Panc1 (cell line): Measurements from ENCODE around the gene SMIM1.

Source experiments
- POLR2AphosphoS5 ChIP-seq: IDR thresholded peaks from 2 replicates; pipeline ENCODE4 v1.6.1; 2012; ENCODE audit warnings: mild to moderate bottlenecking, low read depth, low read length, moderate library complexity
- TF ChIP-seq, protein P1 (sequence below): fragments of 450-650 bp; IDR thresholded peaks from 2 replicates; pipeline ENCODE4 v1.5.1; 2017; ENCODE audit warnings: mild to moderate bottlenecking
- TF ChIP-seq, protein P2 (sequence below), 2 experiments: IDR thresholded peaks; 2 replicates each; pipeline ENCODE4 v1.6.1; 2011 to 2012; ENCODE audit warnings: low read depth in 2 of 2, control low read depth in 1 of 2, low read length in 1 of 2, mild to moderate bottlenecking in 1 of 2, moderate library complexity in 1 of 2; ENCODE audit not compliant: insufficient read depth in 1 of 2

DNA sequence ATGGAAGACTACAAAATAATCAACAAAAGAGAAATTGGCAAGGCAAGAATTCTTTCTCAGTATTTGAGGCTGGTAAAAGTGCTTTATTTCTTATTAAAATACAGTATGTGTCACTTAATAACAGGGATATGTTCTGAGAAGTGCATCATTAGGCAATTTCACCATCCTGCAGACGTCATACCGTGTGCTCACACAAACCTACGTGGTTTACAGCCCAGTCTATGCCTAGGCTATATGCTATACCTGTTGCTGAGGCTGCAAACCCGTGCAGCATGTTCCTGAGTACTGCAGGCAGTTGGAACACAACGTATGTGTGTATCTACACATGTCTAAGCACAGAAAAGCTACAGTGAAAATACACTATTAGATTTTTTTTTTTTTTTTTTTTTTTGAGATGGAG is 23.0 kb upstream of the SMIM1 start:
- TF ChIP-seq, protein P1, sequence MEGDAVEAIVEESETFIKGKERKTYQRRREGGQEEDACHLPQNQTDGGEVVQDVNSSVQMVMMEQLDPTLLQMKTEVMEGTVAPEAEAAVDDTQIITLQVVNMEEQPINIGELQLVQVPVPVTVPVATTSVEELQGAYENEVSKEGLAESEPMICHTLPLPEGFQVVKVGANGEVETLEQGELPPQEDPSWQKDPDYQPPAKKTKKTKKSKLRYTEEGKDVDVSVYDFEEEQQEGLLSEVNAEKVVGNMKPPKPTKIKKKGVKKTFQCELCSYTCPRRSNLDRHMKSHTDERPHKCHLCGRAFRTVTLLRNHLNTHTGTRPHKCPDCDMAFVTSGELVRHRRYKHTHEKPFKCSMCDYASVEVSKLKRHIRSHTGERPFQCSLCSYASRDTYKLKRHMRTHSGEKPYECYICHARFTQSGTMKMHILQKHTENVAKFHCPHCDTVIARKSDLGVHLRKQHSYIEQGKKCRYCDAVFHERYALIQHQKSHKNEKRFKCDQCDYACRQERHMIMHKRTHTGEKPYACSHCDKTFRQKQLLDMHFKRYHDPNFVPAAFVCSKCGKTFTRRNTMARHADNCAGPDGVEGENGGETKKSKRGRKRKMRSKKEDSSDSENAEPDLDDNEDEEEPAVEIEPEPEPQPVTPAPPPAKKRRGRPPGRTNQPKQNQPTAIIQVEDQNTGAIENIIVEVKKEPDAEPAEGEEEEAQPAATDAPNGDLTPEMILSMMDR, result no peak
- no peak for TF ChIP-seq POLR2AphosphoS5
- TF ChIP-seq, protein P2, sequence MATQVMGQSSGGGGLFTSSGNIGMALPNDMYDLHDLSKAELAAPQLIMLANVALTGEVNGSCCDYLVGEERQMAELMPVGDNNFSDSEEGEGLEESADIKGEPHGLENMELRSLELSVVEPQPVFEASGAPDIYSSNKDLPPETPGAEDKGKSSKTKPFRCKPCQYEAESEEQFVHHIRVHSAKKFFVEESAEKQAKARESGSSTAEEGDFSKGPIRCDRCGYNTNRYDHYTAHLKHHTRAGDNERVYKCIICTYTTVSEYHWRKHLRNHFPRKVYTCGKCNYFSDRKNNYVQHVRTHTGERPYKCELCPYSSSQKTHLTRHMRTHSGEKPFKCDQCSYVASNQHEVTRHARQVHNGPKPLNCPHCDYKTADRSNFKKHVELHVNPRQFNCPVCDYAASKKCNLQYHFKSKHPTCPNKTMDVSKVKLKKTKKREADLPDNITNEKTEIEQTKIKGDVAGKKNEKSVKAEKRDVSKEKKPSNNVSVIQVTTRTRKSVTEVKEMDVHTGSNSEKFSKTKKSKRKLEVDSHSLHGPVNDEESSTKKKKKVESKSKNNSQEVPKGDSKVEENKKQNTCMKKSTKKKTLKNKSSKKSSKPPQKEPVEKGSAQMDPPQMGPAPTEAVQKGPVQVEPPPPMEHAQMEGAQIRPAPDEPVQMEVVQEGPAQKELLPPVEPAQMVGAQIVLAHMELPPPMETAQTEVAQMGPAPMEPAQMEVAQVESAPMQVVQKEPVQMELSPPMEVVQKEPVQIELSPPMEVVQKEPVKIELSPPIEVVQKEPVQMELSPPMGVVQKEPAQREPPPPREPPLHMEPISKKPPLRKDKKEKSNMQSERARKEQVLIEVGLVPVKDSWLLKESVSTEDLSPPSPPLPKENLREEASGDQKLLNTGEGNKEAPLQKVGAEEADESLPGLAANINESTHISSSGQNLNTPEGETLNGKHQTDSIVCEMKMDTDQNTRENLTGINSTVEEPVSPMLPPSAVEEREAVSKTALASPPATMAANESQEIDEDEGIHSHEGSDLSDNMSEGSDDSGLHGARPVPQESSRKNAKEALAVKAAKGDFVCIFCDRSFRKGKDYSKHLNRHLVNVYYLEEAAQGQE (IDR thresholded peaks at IDR 0.05; ENCODE audit: insufficient read depth in 1 of 2, low read depth in 2 of 2, low read length in 1 of 2), result no peak
